A549 (cell line): Measurements from ENCODE around the gene GMDS.

Experiments
- CTCF ChIP-seq: fragments of >200 bp; sonication (Bioruptor Twin); formaldehyde crosslinking; IDR thresholded peaks from 3 replicates; pipeline ENCODE4 v1.5.1; 2016
- RNF2 ChIP-seq: fragments of 200-600 bp; sonication (generic); IDR thresholded peaks from 2 replicates; pipeline ENCODE4 v1.6.1; 2016; ENCODE audit warnings: low read depth, mild to moderate bottlenecking, antibody characterized with exemption, moderate library complexity, borderline replicate concordance

DNA sequence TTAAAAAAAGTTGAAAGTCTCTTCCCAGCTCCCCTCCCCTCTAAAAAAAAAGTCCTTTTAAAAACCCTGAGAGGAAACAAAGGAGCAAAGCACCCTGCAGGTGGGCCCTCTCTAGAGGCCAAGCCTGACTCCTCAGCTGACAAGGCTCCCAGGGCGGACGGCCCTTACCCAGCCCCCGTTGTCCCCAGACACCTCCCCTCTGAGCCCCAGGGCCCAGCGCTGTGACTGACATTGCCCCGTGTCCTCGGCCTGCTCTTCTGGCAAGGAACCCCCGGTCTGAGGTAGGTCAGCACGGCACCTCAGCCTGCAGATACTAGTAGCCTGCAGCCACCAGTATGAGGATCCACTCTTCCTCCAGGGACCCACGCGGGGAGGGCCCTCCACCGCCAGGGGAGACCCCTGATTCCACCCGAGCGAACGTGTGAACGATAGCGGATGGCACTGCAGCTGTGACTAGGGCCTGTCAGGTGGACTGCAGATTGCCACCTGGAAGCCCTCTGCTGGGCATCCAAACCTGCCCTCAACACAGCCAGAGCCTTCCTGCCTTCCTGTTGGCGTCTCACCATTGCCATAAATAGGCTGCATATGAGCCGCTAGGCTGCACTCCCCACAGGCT lies 601.5 kb downstream of the GMDS start:
- TF ChIP-seq CTCF = no peak
- TF ChIP-seq RNF2 = no peak
